ENCODE results near the gene AGBL1.

AGBL1 gene

GRCh38 chr15:86183596-86184491 is 104.2 kb downstream of the AGBL1 start:
- Histone ChIP-seq H3K4ac (ENCODE audit: low read depth in 1 of 2, low read length in 2 of 2) (no peak overlapping the region), H3K27ac (ENCODE audit: low read length, poor library complexity, severe bottlenecking) (no peak overlapping the region), H2BK120ac (ENCODE audit: low read depth, low read length) (no peak overlapping the region), H3K14ac (ENCODE audit: low read length in 2 of 2) (no peak overlapping the region), H3K27me3 (ENCODE audit: control insufficient read depth in 1 of 2, insufficient read depth in 1 of 2, low read length in 2 of 2) (no peaks in the 10 kb centered on the region), H3K4me2 (ENCODE audit: low read length, poor library complexity, severe bottlenecking) (no peak overlapping the region), H3K9me3 (ENCODE audit: control insufficient read depth, low read length) (no peaks in the 10 kb centered on the region), H3K4me1 (ENCODE audit: control insufficient read depth, insufficient read depth, low read depth, low read length) (no peaks in the 10 kb centered on the region), H2BK12ac (ENCODE audit: low read length in 2 of 2) (no peak overlapping the region), H2AK5ac (ENCODE audit: low read length, severe bottlenecking) (no peak overlapping the region), H2BK15ac (ENCODE audit: low read depth, poor library complexity, severe bottlenecking) (no peak overlapping the region), H2BK5ac (ENCODE audit: low read depth, low read length, poor library complexity, severe bottlenecking) (no peak overlapping the region), H3K9ac (ENCODE audit: low read length) (peak overlapping the region; percentile 56), H4K91ac (ENCODE audit: low read length) (no peak overlapping the region), H4K8ac (ENCODE audit: low read length) (no peak overlapping the region), H2AFZ (ENCODE audit: low read depth, low read length) (no peak overlapping the region), H3K4me3 (ENCODE audit: insufficient read depth in 1 of 2, low read depth in 1 of 2, low read length in 2 of 2) (no peak overlapping the region), H3K79me1 (replicated peaks; ENCODE audit: low read length, poor library complexity, severe bottlenecking) (no peaks in the 10 kb centered on the region), H3K36me3 (ENCODE audit: control insufficient read depth in 1 of 2, insufficient read depth in 2 of 2, low read depth in 1 of 2, low read length in 2 of 2) (no peaks in the 10 kb centered on the region), H3K23ac (ENCODE audit: low read length in 2 of 2) (no peak overlapping the region), H3K18ac (ENCODE audit: low read depth in 1 of 2, low read length in 2 of 2) (no peak overlapping the region)
- no peak for DNase-seq
- 57% methylated on average over 3 of the region's 6 CpGs for WGBS

GRCh38 chr15:86193716-86194380 is 114.2 kb downstream of the AGBL1 start:
- WGBS = 42% methylated on average over 9 of the region's 11 CpGs
- Histone ChIP-seq H3K23ac (ENCODE audit: low read length in 2 of 2) (no peak overlapping the region), H3K14ac (ENCODE audit: low read length in 2 of 2) (no peak overlapping the region), H3K36me3 (ENCODE audit: control insufficient read depth in 1 of 2, insufficient read depth in 2 of 2, low read depth in 1 of 2, low read length in 2 of 2) (no peaks in the 10 kb centered on the region), H2AFZ (ENCODE audit: low read depth, low read length) (no peak overlapping the region), H2BK5ac (ENCODE audit: low read depth, low read length, poor library complexity, severe bottlenecking) (no peak overlapping the region), H3K4me1 (ENCODE audit: control insufficient read depth, insufficient read depth, low read depth, low read length) (no peaks in the 10 kb centered on the region), H3K4me2 (ENCODE audit: low read length, poor library complexity, severe bottlenecking) (no peak overlapping the region), H3K27me3 (ENCODE audit: control insufficient read depth in 1 of 2, insufficient read depth in 1 of 2, low read length in 2 of 2) (no peaks in the 10 kb centered on the region), H3K4me3 (ENCODE audit: insufficient read depth in 1 of 2, low read depth in 1 of 2, low read length in 2 of 2) (peak overlapping the region in 1 of 2 experiments; percentile 70), H2BK12ac (ENCODE audit: low read length in 2 of 2) (no peak overlapping the region), H3K18ac (ENCODE audit: low read depth in 1 of 2, low read length in 2 of 2) (no peak overlapping the region), H4K8ac (ENCODE audit: low read length) (no peak overlapping the region), H2BK15ac (ENCODE audit: low read depth, poor library complexity, severe bottlenecking) (no peak overlapping the region), H3K9me3 (ENCODE audit: control insufficient read depth, low read length) (no peaks in the 10 kb centered on the region), H3K27ac (ENCODE audit: low read length, poor library complexity, severe bottlenecking) (no peak overlapping the region), H2BK120ac (ENCODE audit: low read depth, low read length) (no peak overlapping the region), H3K9ac (ENCODE audit: low read length) (peak overlapping the region; percentile 71), H3K4ac (ENCODE audit: low read depth in 1 of 2, low read length in 2 of 2) (no peak overlapping the region), H3K79me1 (replicated peaks; ENCODE audit: low read length, poor library complexity, severe bottlenecking) (no peaks in the 10 kb centered on the region), H4K91ac (ENCODE audit: low read length) (no peak overlapping the region), H2AK5ac (ENCODE audit: low read length, severe bottlenecking) (no peak overlapping the region)
- no peak for DNase-seq

DNA sequence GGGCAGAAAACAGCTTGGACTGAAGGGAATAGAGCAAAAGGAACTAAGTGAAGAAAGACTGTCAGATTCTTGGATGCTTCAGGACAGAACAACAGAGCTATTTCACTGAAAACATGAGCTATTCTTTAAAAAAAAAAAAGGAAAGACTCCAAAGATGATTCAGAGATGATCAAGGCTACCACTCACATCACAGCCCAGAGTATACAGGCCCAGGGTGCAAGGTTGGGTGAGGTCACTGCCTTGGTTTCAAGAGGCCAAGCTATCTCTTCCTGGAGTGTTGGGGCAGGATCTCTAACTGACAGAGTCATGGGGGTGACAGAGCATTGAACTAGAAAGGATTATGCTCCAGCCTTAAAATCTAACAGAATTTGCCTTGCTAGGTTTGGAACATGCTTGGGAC is 118.1 kb downstream of the AGBL1 start:
- H3K9ac ChIP-seq (ENCODE audit: low read length) = peak overlapping the region; percentile 67
- H3K79me1 ChIP-seq (replicated peaks; ENCODE audit: low read length, poor library complexity, severe bottlenecking) = no peaks in the 10 kb centered on the region
- no peak overlapping the region for H4K91ac ChIP-seq (ENCODE audit: low read length)
- no peak overlapping the region for H2AK5ac ChIP-seq (ENCODE audit: low read length, severe bottlenecking)
- H2BK15ac ChIP-seq (ENCODE audit: low read depth, poor library complexity, severe bottlenecking) = no peak overlapping the region
- no peaks in the 10 kb centered on the region for H3K9me3 ChIP-seq (ENCODE audit: control insufficient read depth, low read length)
- no peak overlapping the region for H2BK12ac ChIP-seq (ENCODE audit: low read length in 2 of 2)
- H4K8ac ChIP-seq (ENCODE audit: low read length) = no peak overlapping the region
- H3K4me1 ChIP-seq (ENCODE audit: control insufficient read depth, insufficient read depth, low read depth, low read length) = no peaks in the 10 kb centered on the region
- H3K23ac ChIP-seq (ENCODE audit: low read length in 2 of 2) = no peak overlapping the region
- H3K27ac ChIP-seq (ENCODE audit: low read length, poor library complexity, severe bottlenecking) = no peak overlapping the region
- H3K36me3 ChIP-seq (ENCODE audit: control insufficient read depth in 1 of 2, insufficient read depth in 2 of 2, low read depth in 1 of 2, low read length in 2 of 2) = no peaks in the 10 kb centered on the region
- H3K4me2 ChIP-seq (ENCODE audit: low read length, poor library complexity, severe bottlenecking) = no peak overlapping the region
- no peak for DNase-seq
- no peaks in the 10 kb centered on the region for H3K27me3 ChIP-seq (ENCODE audit: control insufficient read depth in 1 of 2, insufficient read depth in 1 of 2, low read length in 2 of 2)
- H2BK5ac ChIP-seq (ENCODE audit: low read depth, low read length, poor library complexity, severe bottlenecking) = no peak overlapping the region
- H2AFZ ChIP-seq (ENCODE audit: low read depth, low read length) = no peak overlapping the region
- H3K18ac ChIP-seq (ENCODE audit: low read depth in 1 of 2, low read length in 2 of 2) = no peak overlapping the region
- H2BK120ac ChIP-seq (ENCODE audit: low read depth, low read length) = no peak overlapping the region
- no peak overlapping the region for H3K14ac ChIP-seq (ENCODE audit: low read length in 2 of 2)
- no peak overlapping the region for H3K4ac ChIP-seq (ENCODE audit: low read depth in 1 of 2, low read length in 2 of 2)
- H3K4me3 ChIP-seq (ENCODE audit: insufficient read depth in 1 of 2, low read depth in 1 of 2, low read length in 2 of 2) = no peak overlapping the region

- no peak overlapping the region for H2BK12ac ChIP-seq (ENCODE audit: low read length in 2 of 2)
- H3K4ac ChIP-seq (ENCODE audit: low read depth in 1 of 2, low read length in 2 of 2) = no peak overlapping the region
- H3K4me3 ChIP-seq (ENCODE audit: insufficient read depth in 1 of 2, low read depth in 1 of 2, low read length in 2 of 2) = no peak overlapping the region
- H3K14ac ChIP-seq (ENCODE audit: low read length in 2 of 2) = no peak overlapping the region
- 74% methylated on average over 5 of the region's 7 CpGs for whole genome bisulfite sequencing
- no peak overlapping the region for H4K8ac ChIP-seq (ENCODE audit: low read length)
- DNase-seq = no peak
- no peak overlapping the region for H3K18ac ChIP-seq (ENCODE audit: low read depth in 1 of 2, low read length in 2 of 2)
- H3K9me3 ChIP-seq (ENCODE audit: control insufficient read depth, low read length) = no peaks in the 10 kb centered on the region
- H3K79me1 ChIP-seq (replicated peaks; ENCODE audit: low read length, poor library complexity, severe bottlenecking) = no peaks in the 10 kb centered on the region
- no peak overlapping the region for H2BK15ac ChIP-seq (ENCODE audit: low read depth, poor library complexity, severe bottlenecking)
- no peak overlapping the region for H2AFZ ChIP-seq (ENCODE audit: low read depth, low read length)
- no peaks in the 10 kb centered on the region for H3K4me1 ChIP-seq (ENCODE audit: control insufficient read depth, insufficient read depth, low read depth, low read length)
- H2BK120ac ChIP-seq (ENCODE audit: low read depth, low read length) = no peak overlapping the region
- no peak overlapping the region for H3K27ac ChIP-seq (ENCODE audit: low read length, poor library complexity, severe bottlenecking)
- no peak overlapping the region for H2BK5ac ChIP-seq (ENCODE audit: low read depth, low read length, poor library complexity, severe bottlenecking)
- no peak overlapping the region for H3K23ac ChIP-seq (ENCODE audit: low read length in 2 of 2)
- H3K36me3 ChIP-seq (ENCODE audit: control insufficient read depth in 1 of 2, insufficient read depth in 2 of 2, low read depth in 1 of 2, low read length in 2 of 2) = no peaks in the 10 kb centered on the region
- H2AK5ac ChIP-seq (ENCODE audit: low read length, severe bottlenecking) = no peak overlapping the region
- H3K27me3 ChIP-seq (ENCODE audit: control insufficient read depth in 1 of 2, insufficient read depth in 1 of 2, low read length in 2 of 2) = no peaks in the 10 kb centered on the region
- no peak overlapping the region for H3K4me2 ChIP-seq (ENCODE audit: low read length, poor library complexity, severe bottlenecking)
- peak overlapping the region; percentile 48 for H3K9ac ChIP-seq (ENCODE audit: low read length)
- no peak overlapping the region for H4K91ac ChIP-seq (ENCODE audit: low read length)
Observed at GRCh38 chr15:86199467-86200145, 119.9 kb downstream of the AGBL1 start.

Data from mesenchymal stem cell (in vitro differentiated cells and primary cell).